Activated T-helper 17 cell treated with anti-CD3 and anti-CD28 coated beads, Interleukin-2, amount 50 U/mL, for 72 hours (primary cell): ENCODE results near the gene SAYSD1. TPM values are rescaled to one million over a fixed set of nuclear protein-coding genes. Genes with fewer than 3 reads are reported as not detected.

Experiments
- ATAC-seq: fragments of 150-1000 bp; cut with Tn5 transposase; replicated peaks from 2 replicates; pipeline ENCODE4 v1.10.0; 2021; ENCODE audit warnings: mild to moderate bottlenecking, moderate library complexity
- H3K27ac Mint-ChIP-seq: one replicate; pipeline ENCODE4 v1.8.0; 2022; ENCODE audit warnings: mixed read lengths
- H3K27me3 Mint-ChIP-seq: one replicate; pipeline ENCODE4 v1.8.0; 2022; ENCODE audit warnings: mixed read lengths
- H3K36me3 Mint-ChIP-seq: one replicate; pipeline ENCODE4 v1.8.0; 2022; ENCODE audit warnings: low read depth, mild to moderate bottlenecking, mixed read lengths
- H3K4me1 Mint-ChIP-seq: one replicate; pipeline ENCODE4 v1.8.0; 2022; ENCODE audit warnings: mixed read lengths
- H3K4me3 Mint-ChIP-seq: one replicate; pipeline ENCODE4 v1.8.0; 2022; ENCODE audit warnings: mild to moderate bottlenecking, mixed read lengths
- H3K9me3 Mint-ChIP-seq: one replicate; pipeline ENCODE4 v1.8.0; 2022; ENCODE audit warnings: mixed read lengths
- total RNA-seq, 2 donors: library from RNA; stranded (reverse); gene quantifications; one replicate each; pipeline ENCODE4 v1.2.3, GENCODE V29; 2022

Gene SAYSD1
- total RNA-seq, 2 donors from 2014 or later, result 7.7 to 10.3 TPM

DNA sequence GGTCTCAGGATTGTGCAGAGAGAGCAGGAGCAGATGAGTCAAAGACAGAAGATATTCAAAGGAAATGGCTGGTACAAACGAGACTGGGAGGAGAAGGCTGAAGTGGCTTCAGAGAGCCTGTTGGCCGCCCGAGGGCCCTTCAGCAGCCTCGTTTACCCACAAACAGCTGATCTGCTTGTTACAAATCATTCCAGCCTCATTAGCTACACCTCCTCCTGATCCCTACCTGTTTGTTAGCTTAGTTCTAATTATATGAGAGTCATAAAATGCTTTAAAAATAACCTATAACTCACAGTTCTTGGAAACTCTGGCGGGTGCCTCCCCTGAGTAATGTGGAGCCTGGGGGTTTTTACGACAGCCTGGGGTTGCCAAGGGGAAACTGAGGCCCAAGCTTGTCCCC, 53.8 kb downstream of the SAYSD1 start:
- Mint-ChIP-seq H3K4me3 (no peak overlapping the region), H3K27me3 (peaks cover 44% of the 10 kb centered on the region), H3K36me3 (no peaks in the 10 kb centered on the region), H3K9me3 (no peaks in the 10 kb centered on the region), H3K4me1 (no peaks in the 10 kb centered on the region), H3K27ac (no peak overlapping the region)
- no peak for ATAC-seq

DNA sequence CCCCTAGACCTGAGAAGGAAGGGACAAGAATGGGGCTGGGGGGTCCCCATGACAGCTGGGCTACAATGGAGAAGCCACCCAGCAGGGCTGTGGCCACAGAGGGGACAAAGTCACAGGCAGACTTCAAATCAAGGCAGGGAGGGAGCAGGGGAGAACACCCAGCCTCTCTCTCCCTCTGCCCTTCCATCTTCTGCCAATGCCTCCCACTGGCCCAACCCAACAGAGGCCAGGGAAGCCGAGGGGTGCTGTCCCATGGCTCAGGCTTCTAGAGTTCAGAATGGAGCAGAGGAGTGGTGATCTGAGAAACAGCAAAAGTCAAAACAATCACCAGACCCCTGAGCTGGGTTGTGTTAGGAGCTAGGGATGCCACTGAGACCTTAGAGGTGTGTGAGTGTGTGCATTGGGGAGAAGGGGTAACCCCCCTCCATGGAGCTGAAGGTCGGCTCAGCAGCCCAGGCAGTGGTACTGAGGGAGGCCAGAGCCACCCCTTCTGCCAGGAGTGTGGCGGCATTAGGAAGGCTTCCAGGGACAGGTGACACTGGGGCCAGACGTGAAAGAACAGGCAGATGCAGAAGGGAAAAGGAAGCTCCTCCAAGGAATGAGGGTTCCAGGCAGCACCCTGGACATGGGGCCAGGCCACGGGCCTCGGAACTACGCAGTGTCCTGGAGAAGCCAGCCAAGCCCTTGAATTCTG, 54.4 kb downstream of the SAYSD1 start:
- H3K4me1 Mint-ChIP-seq, result no peaks in the 10 kb centered on the region
- H3K4me3 Mint-ChIP-seq, result no peak overlapping the region
- no peak for ATAC-seq
- H3K9me3 Mint-ChIP-seq, result no peaks in the 10 kb centered on the region
- H3K36me3 Mint-ChIP-seq, result no peaks in the 10 kb centered on the region
- H3K27ac Mint-ChIP-seq, result no peak overlapping the region
- H3K27me3 Mint-ChIP-seq, result peaks cover 48% of the 10 kb centered on the region

DNA sequence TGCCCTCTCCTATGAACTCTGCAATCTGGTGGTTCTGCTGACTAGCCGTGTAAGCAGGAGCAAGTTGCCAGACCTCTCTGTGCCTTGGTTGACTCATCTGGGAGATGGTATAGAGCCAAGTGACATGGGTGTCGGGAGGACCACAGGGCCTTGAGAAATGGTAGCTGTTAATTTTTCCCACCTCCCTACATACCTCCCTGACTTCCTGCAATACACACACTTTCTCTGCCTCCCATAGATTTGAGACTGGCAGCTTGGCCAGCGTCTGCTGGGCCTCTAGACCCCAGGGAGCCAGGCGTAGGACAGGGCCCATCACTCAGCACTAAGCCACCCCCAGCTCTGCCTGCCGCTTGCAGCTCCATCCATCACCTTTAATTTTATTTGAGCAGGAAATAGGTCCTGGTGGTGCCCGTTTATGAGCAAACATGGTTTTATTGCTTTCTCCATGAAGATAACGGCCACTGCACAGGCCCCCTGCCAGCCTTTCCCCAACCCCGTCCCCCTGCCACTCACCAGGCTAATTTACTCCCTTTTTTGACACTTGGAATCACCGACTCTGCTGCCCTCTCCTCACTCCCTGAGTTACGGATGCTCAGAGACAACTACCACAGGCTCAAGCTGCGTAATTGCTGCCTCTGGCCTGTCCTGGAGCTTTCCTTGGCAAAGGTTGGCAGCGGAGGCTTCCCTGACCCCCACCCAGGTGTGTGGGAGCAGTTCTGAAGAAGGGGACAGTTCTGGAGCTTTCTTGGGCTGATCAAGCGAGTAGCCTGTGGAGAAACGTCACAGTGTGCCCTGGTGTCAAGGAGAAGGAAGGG, 55.3 kb downstream of the SAYSD1 start:
- H3K27ac Mint-ChIP-seq, result no peak overlapping the region
- H3K27me3 Mint-ChIP-seq, result peaks cover 46% of the 10 kb centered on the region
- H3K9me3 Mint-ChIP-seq, result no peaks in the 10 kb centered on the region
- no peak overlapping the region for H3K4me3 Mint-ChIP-seq
- ATAC-seq, result no peak
- H3K36me3 Mint-ChIP-seq, result no peaks in the 10 kb centered on the region
- H3K4me1 Mint-ChIP-seq, result no peaks in the 10 kb centered on the region

DNA sequence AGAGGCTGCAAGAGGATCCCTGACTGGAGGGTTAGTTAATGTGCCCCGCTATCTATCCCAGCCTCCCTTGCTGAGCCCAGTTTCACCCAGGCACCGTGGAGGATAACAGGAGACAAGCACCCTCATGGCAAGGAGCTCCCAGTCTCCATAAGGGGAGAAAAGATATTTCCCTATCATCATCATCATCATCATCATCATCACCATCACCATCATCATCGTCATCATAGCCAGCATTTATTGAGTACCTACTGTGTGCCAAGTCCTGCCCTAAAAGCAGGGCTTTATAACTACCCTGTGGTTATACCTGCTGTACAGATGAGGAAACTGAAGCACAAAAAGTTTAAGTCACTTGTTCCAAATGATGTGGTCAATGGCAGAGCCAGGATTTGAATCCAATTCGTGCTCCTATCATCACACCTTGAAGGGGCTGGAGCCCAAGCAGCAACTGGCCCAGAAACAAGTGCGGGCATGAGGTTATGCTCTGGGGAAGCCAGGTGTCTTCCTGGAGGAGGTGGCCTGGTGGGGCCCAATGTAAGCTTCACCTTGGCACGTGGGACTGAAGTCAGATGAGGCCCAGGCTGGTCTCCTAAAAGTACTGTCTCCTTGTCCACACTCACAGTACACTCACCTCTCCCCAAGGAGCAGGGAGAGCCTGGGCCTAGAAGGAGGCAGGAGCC, 56.4 kb downstream of the SAYSD1 start:
- H3K27me3 Mint-ChIP-seq, result peaks cover 46% of the 10 kb centered on the region
- H3K9me3 Mint-ChIP-seq, result no peaks in the 10 kb centered on the region
- H3K36me3 Mint-ChIP-seq, result no peaks in the 10 kb centered on the region
- no peak overlapping the region for H3K27ac Mint-ChIP-seq
- H3K4me1 Mint-ChIP-seq, result no peaks in the 10 kb centered on the region
- no peak for ATAC-seq
- H3K4me3 Mint-ChIP-seq, result no peak overlapping the region

DNA sequence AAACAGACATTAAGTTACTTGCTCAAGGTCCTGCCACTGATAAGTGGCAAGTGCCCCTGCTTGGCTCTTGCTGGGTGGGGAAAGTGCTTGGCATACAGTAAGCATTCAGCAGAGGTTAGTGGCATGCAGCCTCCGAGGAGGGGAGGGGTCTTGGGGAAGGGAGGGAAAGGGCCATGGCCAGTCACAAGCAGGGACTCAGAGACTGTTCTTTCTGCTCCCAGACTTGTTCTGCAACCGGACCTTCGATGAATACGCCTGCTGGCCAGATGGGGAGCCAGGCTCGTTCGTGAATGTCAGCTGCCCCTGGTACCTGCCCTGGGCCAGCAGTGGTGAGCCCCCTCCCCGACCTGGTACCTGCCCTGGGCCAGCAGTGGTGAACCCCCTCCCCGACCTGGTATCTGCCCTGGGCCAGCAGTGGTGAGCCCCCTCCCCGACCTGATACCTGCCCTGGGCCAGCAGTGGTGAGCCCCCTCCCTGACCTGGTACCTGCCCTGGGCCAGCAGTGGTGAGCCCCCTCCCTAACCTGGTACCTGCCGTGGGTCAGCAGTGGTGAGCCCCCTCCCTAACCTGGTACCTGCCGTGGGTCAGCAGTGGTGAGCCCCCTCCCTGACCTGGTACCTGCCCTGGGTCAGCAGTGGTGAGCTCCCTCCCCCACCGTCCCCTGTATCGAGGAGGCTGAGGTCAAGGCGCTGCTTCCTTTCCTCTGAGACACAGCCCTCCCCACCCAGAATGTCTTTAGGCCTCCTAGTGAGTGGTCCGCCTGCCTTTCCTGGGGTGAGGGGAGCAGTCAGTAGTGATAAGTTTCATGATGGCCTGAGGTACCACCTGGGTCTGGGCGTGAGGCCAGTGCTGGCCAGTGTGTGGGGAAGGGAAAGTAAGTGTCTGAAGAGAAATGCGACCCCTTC, 57.5 kb downstream of the SAYSD1 start:
- Mint-ChIP-seq H3K36me3 (no peaks in the 10 kb centered on the region), H3K4me3 (no peak overlapping the region), H3K9me3 (no peaks in the 10 kb centered on the region), H3K27ac (no peak overlapping the region), H3K4me1 (no peaks in the 10 kb centered on the region), H3K27me3 (peaks cover 46% of the 10 kb centered on the region)
- ATAC-seq, result no peak

DNA sequence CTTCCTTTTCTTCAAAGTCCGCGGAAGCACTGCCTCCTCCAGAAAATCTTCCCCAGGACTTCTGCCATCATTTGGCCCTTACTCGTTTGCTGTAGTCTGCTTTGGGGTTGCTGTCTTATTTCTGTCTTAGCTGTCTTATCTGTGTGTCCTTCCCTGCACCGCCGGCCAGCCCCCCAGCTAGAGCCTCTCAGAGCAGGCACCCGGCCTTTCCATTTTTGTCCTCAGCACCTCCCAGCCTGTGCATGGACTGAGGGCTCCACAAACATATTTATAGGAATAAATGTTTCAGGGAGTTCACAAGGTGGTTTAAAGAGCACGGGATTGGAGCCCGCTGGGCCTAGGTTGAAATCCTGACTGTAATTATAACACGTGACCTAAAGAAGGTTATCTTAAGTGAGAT, 58.3 kb downstream of the SAYSD1 start:
- Mint-ChIP-seq H3K9me3 (no peaks in the 10 kb centered on the region), H3K4me1 (peaks cover 4% of the 10 kb centered on the region), H3K27me3 (peaks cover 47% of the 10 kb centered on the region), H3K27ac (no peak overlapping the region), H3K36me3 (no peaks in the 10 kb centered on the region), H3K4me3 (no peak overlapping the region)
- ATAC-seq, result no peak

DNA sequence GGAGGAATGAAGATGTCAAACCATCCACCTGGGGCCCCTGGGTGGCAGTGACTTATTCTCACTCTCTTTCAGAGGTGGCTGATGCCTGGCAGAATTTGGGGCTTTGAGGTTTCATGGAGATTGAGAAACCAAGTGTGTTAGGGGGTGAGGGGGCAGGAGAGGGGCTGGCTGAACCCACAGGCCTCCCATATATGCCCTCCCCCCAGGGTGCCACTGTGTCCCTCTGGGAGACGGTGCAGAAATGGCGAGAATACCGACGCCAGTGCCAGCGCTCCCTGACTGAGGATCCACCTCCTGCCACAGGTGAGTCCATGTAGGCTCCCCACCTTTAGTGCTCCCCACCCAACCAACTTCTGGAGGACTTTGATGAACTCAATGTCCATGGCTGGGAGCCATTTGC, 58.8 kb downstream of the SAYSD1 start:
- no peak overlapping the region for H3K27ac Mint-ChIP-seq
- H3K4me3 Mint-ChIP-seq, result no peak overlapping the region
- peaks cover 6% of the 10 kb centered on the region for H3K4me1 Mint-ChIP-seq
- no peak for ATAC-seq
- H3K36me3 Mint-ChIP-seq, result no peaks in the 10 kb centered on the region
- peaks cover 47% of the 10 kb centered on the region for H3K27me3 Mint-ChIP-seq
- H3K9me3 Mint-ChIP-seq, result no peaks in the 10 kb centered on the region

DNA sequence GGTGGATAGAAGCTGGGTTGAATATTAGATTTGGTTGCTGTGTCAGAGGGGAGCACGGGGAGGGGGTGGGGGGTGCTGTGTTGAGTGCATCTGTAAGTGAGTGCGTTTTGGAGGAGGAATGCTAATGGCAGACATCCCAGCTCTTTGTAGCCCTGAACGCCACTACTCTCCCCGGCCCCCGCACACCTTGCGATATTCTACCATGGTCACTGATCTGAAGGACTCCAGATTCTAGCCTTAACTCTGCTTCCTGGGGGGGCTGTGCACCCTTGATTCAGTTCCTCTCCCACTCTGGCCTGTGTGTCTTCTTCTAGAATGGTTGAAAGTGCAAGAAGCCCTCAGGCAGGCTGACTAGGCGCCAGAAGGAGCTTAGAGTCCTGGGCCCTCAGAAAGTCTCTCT, 59.3 kb downstream of the SAYSD1 start:
- Mint-ChIP-seq H3K9me3 (no peaks in the 10 kb centered on the region), H3K4me3 (no peak overlapping the region), H3K36me3 (no peaks in the 10 kb centered on the region), H3K27ac (no peak overlapping the region), H3K4me1 (peaks cover 6% of the 10 kb centered on the region), H3K27me3 (peaks cover 43% of the 10 kb centered on the region)
- no peak for ATAC-seq

DNA sequence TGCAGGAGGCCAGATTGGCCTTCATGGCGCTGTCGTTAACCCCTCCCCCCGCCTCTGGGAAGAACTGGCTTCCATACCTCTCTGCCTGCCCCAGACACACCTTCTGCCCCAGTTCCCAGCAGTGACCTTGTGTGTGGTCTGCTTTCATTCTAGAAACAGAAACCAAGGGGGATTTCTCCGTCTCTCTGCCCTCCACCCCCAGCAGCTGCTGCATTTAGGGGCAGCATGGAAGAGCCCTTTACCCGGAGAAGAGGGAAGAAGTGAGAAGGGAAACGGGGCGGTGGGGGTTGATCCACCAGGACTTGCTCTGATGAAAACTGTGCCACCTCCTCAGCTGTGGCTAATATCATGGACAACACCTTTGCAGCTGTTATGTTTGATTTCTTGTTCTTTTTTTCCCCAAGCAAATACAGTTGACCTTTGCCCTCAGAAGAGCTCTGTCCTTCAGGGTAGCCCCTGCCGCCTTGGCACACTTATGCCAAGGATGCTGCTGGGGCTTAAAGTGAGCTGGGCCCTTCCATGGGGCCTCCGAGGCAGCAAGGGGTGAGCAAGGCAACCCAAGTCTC, 60.3 kb downstream of the SAYSD1 start:
- no peaks in the 10 kb centered on the region for H3K9me3 Mint-ChIP-seq
- no peak for ATAC-seq
- H3K4me1 Mint-ChIP-seq, result peaks cover 6% of the 10 kb centered on the region
- no peak overlapping the region for H3K4me3 Mint-ChIP-seq
- peaks cover 43% of the 10 kb centered on the region for H3K27me3 Mint-ChIP-seq
- no peaks in the 10 kb centered on the region for H3K36me3 Mint-ChIP-seq
- no peak overlapping the region for H3K27ac Mint-ChIP-seq

Other genes starting within 250 kb of the SAYSD1 start
- not detected for gene GLP1R, start 66.4 kb downstream of the SAYSD1 start, total RNA-seq
- 1 to 10 TPM; 6.1 to 8.9 TPM for gene KCNK5, start 114.3 kb upstream of the SAYSD1 start, total RNA-seq
- not detected for gene KCNK17, start 199.2 kb upstream of the SAYSD1 start, total RNA-seq
- gene KCNK16, start 207.5 kb upstream of the SAYSD1 start, total RNA-seq, result not detected